Measurements from ENCODE around the gene FFAR4. TPM values are rescaled to one million over a fixed set of nuclear protein-coding genes. Genes with fewer than 3 reads are reported as not detected.

FFAR4 gene
- total RNA-seq, 2 experiments from 2014 or later, result not detected

DNA sequence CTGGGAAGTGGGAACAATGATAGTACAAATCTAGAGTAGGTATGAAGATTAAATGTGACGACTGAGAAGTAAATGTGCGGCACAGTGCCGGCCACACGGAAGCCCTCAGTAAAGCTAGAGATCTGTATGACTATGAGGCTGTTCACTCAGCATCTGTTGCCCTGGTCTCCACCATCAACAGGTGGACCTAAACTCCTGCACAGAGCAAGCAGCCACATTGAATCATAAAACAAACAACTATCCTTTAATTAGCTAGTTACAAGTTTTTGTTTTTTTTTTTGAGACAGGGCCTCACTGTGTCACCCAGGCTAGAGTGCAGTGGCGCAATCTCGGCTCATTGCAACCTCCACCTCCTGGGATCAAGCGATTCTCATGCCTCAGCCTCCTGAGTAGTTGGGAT, 18.0 kb downstream of the FFAR4 start:
- Mint-ChIP-seq H3K27me3 (peaks cover 10% of the 10 kb centered on the region), H3K4me3 (no peak overlapping the region), H3K4me1 (ENCODE audit: low read depth) (no peaks in the 10 kb centered on the region), H3K36me3 (ENCODE audit: low read depth) (no peaks in the 10 kb centered on the region), H3K9me3 (peaks cover 5% of the 10 kb centered on the region), H3K27ac (no peak overlapping the region)
- Histone ChIP-seq H3K4me3 (ENCODE audit: low read length) (no peak overlapping the region), H3K4me1 (ENCODE audit: insufficient read depth, low read length) (no peaks in the 10 kb centered on the region), H3K27ac (ENCODE audit: low read depth in 1 of 2, low read length in 2 of 2) (no peak overlapping the region), H3K27me3 (ENCODE audit: control insufficient read depth in 1 of 2, insufficient read depth in 2 of 2, low read length in 2 of 2) (no peaks in the 10 kb centered on the region), H3K36me3 (ENCODE audit: insufficient read depth, low read length) (no peaks in the 10 kb centered on the region), H3K9me3 (ENCODE audit: control insufficient read depth in 1 of 2, insufficient read depth in 1 of 2, low read length in 2 of 2) (no peaks in the 10 kb centered on the region)
- ChIA-PET POLR2A (interaction anchor here (0.6 kb wide), 1 partner anchor 385 kb away, joined by 4 read pairs; no protein-coding TSS in a partner anchor), CTCF (no interaction called here)
- TF ChIP-seq, protein P1, sequence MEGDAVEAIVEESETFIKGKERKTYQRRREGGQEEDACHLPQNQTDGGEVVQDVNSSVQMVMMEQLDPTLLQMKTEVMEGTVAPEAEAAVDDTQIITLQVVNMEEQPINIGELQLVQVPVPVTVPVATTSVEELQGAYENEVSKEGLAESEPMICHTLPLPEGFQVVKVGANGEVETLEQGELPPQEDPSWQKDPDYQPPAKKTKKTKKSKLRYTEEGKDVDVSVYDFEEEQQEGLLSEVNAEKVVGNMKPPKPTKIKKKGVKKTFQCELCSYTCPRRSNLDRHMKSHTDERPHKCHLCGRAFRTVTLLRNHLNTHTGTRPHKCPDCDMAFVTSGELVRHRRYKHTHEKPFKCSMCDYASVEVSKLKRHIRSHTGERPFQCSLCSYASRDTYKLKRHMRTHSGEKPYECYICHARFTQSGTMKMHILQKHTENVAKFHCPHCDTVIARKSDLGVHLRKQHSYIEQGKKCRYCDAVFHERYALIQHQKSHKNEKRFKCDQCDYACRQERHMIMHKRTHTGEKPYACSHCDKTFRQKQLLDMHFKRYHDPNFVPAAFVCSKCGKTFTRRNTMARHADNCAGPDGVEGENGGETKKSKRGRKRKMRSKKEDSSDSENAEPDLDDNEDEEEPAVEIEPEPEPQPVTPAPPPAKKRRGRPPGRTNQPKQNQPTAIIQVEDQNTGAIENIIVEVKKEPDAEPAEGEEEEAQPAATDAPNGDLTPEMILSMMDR (IDR thresholded peaks at IDR 0.05), result no peak
- intact Hi-C loops (cut with DNase I, micrococcal nuclease), result no loop called here
- no peak for DNase-seq
- no peak for ATAC-seq (ENCODE audit: poor library complexity)

DNA sequence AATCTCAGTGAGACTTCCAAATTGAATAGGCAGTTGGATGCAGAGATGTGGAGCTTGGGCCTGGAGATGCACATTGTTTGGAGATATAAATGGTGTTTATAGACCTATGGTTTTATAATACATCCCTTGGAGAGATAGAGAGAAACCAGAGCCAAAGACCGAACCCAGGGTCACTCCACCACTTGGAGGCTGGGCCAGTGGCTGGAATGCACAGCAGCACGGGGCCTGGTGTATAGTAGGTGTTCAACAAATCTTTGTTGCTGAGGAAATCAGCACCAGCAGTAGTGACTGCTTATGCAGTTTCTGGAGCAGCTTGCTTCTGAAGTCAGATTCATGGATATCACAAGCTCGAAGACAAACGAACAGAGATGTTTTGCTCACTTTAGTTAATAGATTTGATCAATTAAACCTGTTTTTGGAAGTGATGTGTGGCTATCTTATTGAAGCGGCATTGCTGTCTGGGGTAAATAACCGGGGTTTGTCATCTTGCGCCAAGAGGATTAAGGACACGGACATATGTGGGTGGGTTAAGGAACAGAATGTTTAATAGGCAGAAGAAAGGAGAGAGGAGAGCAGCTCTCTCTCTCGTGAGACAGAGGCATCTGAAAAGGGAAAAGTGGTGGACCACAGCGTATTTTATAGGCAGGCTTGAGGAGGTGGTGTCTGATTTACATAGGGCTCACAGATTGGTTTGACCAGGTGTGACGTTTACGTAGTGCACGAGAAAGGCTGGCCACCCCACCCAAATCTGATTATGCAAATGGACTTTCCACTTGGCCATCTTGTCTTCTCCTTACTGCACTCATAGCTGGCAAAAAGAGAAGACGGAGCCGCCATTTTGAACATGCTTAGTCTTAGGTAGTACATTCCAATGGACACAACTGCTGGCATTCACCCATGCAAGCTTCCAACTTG, 23.4 kb downstream of the FFAR4 start:
- Histone ChIP-seq H3K4me1 (ENCODE audit: insufficient read depth, low read length) (no peaks in the 10 kb centered on the region), H3K36me3 (ENCODE audit: insufficient read depth, low read length) (no peaks in the 10 kb centered on the region), H3K4me3 (ENCODE audit: low read length) (no peak overlapping the region), H3K9me3 (ENCODE audit: control insufficient read depth in 1 of 2, insufficient read depth in 1 of 2, low read length in 2 of 2) (no peaks in the 10 kb centered on the region), H3K27me3 (ENCODE audit: control insufficient read depth in 1 of 2, insufficient read depth in 2 of 2, low read length in 2 of 2) (peaks cover 0 to 2% of the 10 kb centered on the region in 2 experiments), H3K27ac (ENCODE audit: low read depth in 1 of 2, low read length in 2 of 2) (no peak overlapping the region)
- ChIA-PET POLR2A (no interaction called here), CTCF (no interaction called here)
- ATAC-seq (ENCODE audit: poor library complexity) (no peak), DNase-seq (no peak)
- intact Hi-C loops (cut with DNase I, micrococcal nuclease), result no loop called here
- TF ChIP-seq, protein P1 (IDR thresholded peaks at IDR 0.05), result no peak
- H3K9me3 Mint-ChIP-seq, result no peaks in the 10 kb centered on the region
- H3K4me1 Mint-ChIP-seq (ENCODE audit: low read depth), result no peaks in the 10 kb centered on the region
- no peak overlapping the region for H3K27ac Mint-ChIP-seq
- H3K4me3 Mint-ChIP-seq, result no peak overlapping the region
- H3K27me3 Mint-ChIP-seq, result no peaks in the 10 kb centered on the region
- no peaks in the 10 kb centered on the region for H3K36me3 Mint-ChIP-seq (ENCODE audit: low read depth)

DNA sequence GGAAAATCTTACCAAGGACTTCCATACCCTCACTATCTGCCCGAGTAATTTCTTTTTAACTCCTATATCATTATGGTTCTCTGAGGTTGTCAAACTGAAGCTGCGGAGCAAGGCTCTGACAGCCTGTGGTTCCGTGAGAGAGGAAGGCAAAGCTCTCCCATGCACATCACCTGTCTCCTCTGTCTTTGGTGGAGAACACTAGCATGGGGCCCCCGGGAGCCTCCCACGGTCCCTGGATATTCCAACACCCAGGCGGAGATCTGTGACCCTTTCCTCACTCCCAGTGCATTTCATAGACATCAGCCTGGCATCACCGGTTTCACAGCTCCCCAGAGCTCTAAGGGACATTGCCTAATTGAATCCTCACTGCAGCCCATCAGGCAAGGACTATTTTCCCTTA, 24.2 kb downstream of the FFAR4 start:
- H3K27ac Mint-ChIP-seq, result no peak overlapping the region
- ChIA-PET POLR2A (no interaction called here), CTCF (no interaction called here)
- peaks cover 3% of the 10 kb centered on the region for H3K27me3 Mint-ChIP-seq
- no peaks in the 10 kb centered on the region for H3K36me3 ChIP-seq (ENCODE audit: insufficient read depth, low read length)
- H3K4me1 Mint-ChIP-seq (ENCODE audit: low read depth), result no peaks in the 10 kb centered on the region
- no peak overlapping the region for H3K4me3 Mint-ChIP-seq
- intact Hi-C loops (cut with DNase I, micrococcal nuclease), result no loop called here
- ATAC-seq (ENCODE audit: poor library complexity) (no peak), DNase-seq (no peak)
- H3K4me3 ChIP-seq (ENCODE audit: low read length), result no peak overlapping the region
- H3K4me1 ChIP-seq (ENCODE audit: insufficient read depth, low read length), result no peaks in the 10 kb centered on the region
- H3K36me3 Mint-ChIP-seq (ENCODE audit: low read depth), result no peaks in the 10 kb centered on the region
- H3K27me3 ChIP-seq (ENCODE audit: control insufficient read depth in 1 of 2, insufficient read depth in 2 of 2, low read length in 2 of 2), result peaks cover 0 to 2% of the 10 kb centered on the region in 2 experiments
- H3K9me3 Mint-ChIP-seq, result no peaks in the 10 kb centered on the region
- TF ChIP-seq, protein P1 (IDR thresholded peaks at IDR 0.05), result no peak
- no peak overlapping the region for H3K27ac ChIP-seq (ENCODE audit: low read depth in 1 of 2, low read length in 2 of 2)
- no peaks in the 10 kb centered on the region for H3K9me3 ChIP-seq (ENCODE audit: control insufficient read depth in 1 of 2, insufficient read depth in 1 of 2, low read length in 2 of 2)
